ENCODE data around the gene CEP97. TPM values are rescaled to one million over a fixed set of nuclear protein-coding genes. Genes with fewer than 3 reads are reported as not detected.

The CEP97 gene
- polyA plus RNA-seq, 1 of the 3 experiments (the other 2 are of a cell fraction) = 1.3 TPM

- H3K4me2 ChIP-seq = no peak overlapping the region
- H3K4me1 ChIP-seq (ENCODE audit: control insufficient read depth in 1 of 2, insufficient read depth in 2 of 2, low read depth in 1 of 2, low read length in 1 of 2) = no peaks in the 10 kb centered on the region
- H3K27me3 ChIP-seq (ENCODE audit: insufficient read depth) = no peaks in the 10 kb centered on the region
- no peak overlapping the region for H3K9ac ChIP-seq
- H3K27ac ChIP-seq (ENCODE audit: low read depth in 2 of 2, low read length in 1 of 2) = no peak overlapping the region
- TF ChIP-seq REST (IDR thresholded peaks at IDR 0.05; ENCODE audit: low read depth, low read length) = no peak
- TF ChIP-seq JUND (IDR thresholded peaks at IDR 0.05) = no peak
- TF ChIP-seq PBX3 (IDR thresholded peaks at IDR 0.05) = no peak
- TF ChIP-seq RAD21 (IDR thresholded peaks at IDR 0.05; ENCODE audit: low read length) = no peak
- no peak for TF ChIP-seq ELF1 (IDR thresholded peaks at IDR 0.05)
- no peak for TF ChIP-seq RCOR1 (IDR thresholded peaks at IDR 0.05; ENCODE audit: low read length)
- TF ChIP-seq NFIC (IDR thresholded peaks at IDR 0.05; ENCODE audit: borderline replicate concordance) = no peak
- no peak for TF ChIP-seq NRF1 (IDR thresholded peaks at IDR 0.05; ENCODE audit: low read depth, low read length)
- TF ChIP-seq IRF3 (IDR thresholded peaks at IDR 0.05; ENCODE audit: low read depth, low read length) = no peak
- TF ChIP-seq MAX (IDR thresholded peaks at IDR 0.05; ENCODE audit: low read depth) = no peak
- no peak for TF ChIP-seq ZBTB33 (IDR thresholded peaks at IDR 0.05; ENCODE audit: borderline replicate concordance, low read depth)
- no peak for TF ChIP-seq RFX5 (IDR thresholded peaks at IDR 0.05; ENCODE audit: low read length)
- TF ChIP-seq TEAD4 (IDR thresholded peaks at IDR 0.05; ENCODE audit: borderline replicate concordance, insufficient read depth) = no peak
- no peak for TF ChIP-seq EZH2phosphoT487 (IDR thresholded peaks at IDR 0.05; ENCODE audit: borderline replicate concordance, low read depth)
- TF ChIP-seq SIN3A (IDR thresholded peaks at IDR 0.05; ENCODE audit: borderline replicate concordance, low read depth, low read length) = no peak
- no peak for TF ChIP-seq SMC3 (IDR thresholded peaks at IDR 0.05; ENCODE audit: low read depth, low read length)
- TF ChIP-seq MEF2A (IDR thresholded peaks at IDR 0.05; ENCODE audit: borderline replicate concordance, low read depth) = no peak
- CTCF ChIA-PET = interaction anchor here (0.6 to 2.2 kb wide), 3 partner anchors 10 to 429 kb away, joined by 3 to 9 read pairs (median 4); no protein-coding TSS in a partner anchor
- 95% methylated on average over 3 of the region's 3 CpGs for WGBS (ENCODE audit: low lambda C conversion rate)
- H3F3A ChIP-seq (replicated peaks; ENCODE audit: insufficient read depth) = no peaks in the 10 kb centered on the region
- 0 out of 2 replicates have a peak, but pooled peaks cover 11% of the 10 kb centered on the region for H3K9me3 ChIP-seq
- H4K20me1 ChIP-seq (ENCODE audit: insufficient read depth) = no peaks in the 10 kb centered on the region
- DNase-seq = no peak
- no peak overlapping the region for H3K4me3 ChIP-seq (ENCODE audit: low read depth in 2 of 2, low read length in 1 of 2)
- H3K36me3 ChIP-seq (replicated peaks in 1 of 2; ENCODE audit: control insufficient read depth in 1 of 2, insufficient read depth in 2 of 2, low read length in 1 of 2) = peaks cover 34 to 56% of the 10 kb centered on the region in 2 experiments
- POLR2A ChIA-PET = interaction anchor here (0.8 kb wide), 1 partner anchor 120 kb away, joined by 3 read pairs; no protein-coding TSS in a partner anchor
- peaks cover 45% of the 10 kb centered on the region for H3K79me2 ChIP-seq (ENCODE audit: insufficient read depth)
- no peak overlapping the region for H2AFZ ChIP-seq (ENCODE audit: low read depth)
- H3K9me2 ChIP-seq = no peaks in the 10 kb centered on the region
Observed at GRCh38 chr3:101796077-101796680, 71.8 kb downstream of the CEP97 start.
